HepG2 (cell line): ENCODE data around the gene FLAD1. TPM values are rescaled to one million over a fixed set of nuclear protein-coding genes. Genes with fewer than 3 reads are reported as not detected.

Experiments
- BCLAF1 ChIP-seq: fragments of 450-650 bp; IDR thresholded peaks from 2 replicates; pipeline ENCODE4 v1.6.1; 2017; ENCODE audit warnings: mild to moderate bottlenecking
- CCAR2 ChIP-seq: fragments of 200-400 bp; formaldehyde crosslinking; optimal IDR thresholded peaks from 2 replicates; pipeline ENCODE3; 2018; ENCODE audit warnings: low read depth, mild to moderate bottlenecking, low read length, moderate library complexity
- FOXC1 ChIP-seq: sonication (generic); formaldehyde crosslinking; IDR thresholded peaks from 2 replicates; pipeline ENCODE4 v1.8.0; 2022; ENCODE audit warnings: mild to moderate bottlenecking, missing genetic modification reagents, borderline replicate concordance
- FOXK2 ChIP-seq: fragments of 450-650 bp; IDR thresholded peaks from 2 replicates; pipeline ENCODE4 v1.6.1; 2016
- JARID2 ChIP-seq: sonication (generic); formaldehyde crosslinking; IDR thresholded peaks from 2 replicates; pipeline ENCODE4 v1.8.1; 2023; ENCODE audit warnings: missing genetic modification reagents, inconsistent platforms; ENCODE audit not compliant: insufficient replicate concordance
- PCBP1 ChIP-seq: fragments of 200-400 bp; formaldehyde crosslinking; IDR thresholded peaks from 2 replicates; pipeline ENCODE4 v1.6.1; 2017; ENCODE audit warnings: mild to moderate bottlenecking, low read depth, low read length, borderline replicate concordance
- SMC3 ChIP-seq: IDR thresholded peaks from 2 replicates; pipeline ENCODE4 v1.6.1; 2011; ENCODE audit warnings: low read length, improper control_type of control experiment
- TBP ChIP-seq: sonication (generic); formaldehyde crosslinking; IDR thresholded peaks from 2 replicates; pipeline ENCODE4 v1.5.0; 2020; ENCODE audit warnings: missing genetic modification reagents
- ZFX ChIP-seq: sonication (generic); formaldehyde crosslinking; IDR thresholded peaks from 2 replicates; pipeline ENCODE4 v1.4.0; 2020; ENCODE audit warnings: mild to moderate bottlenecking, low read depth, missing genetic modification reagents, moderate library complexity
- ZNF382 ChIP-seq: sonication (generic); formaldehyde crosslinking; IDR thresholded peaks from 2 replicates; pipeline ENCODE4 v1.5.0; 2020; ENCODE audit warnings: missing genetic modification reagents, mild to moderate bottlenecking, borderline replicate concordance
- ZNF800 ChIP-seq: sonication (generic); formaldehyde crosslinking; IDR thresholded peaks from 2 replicates; pipeline ENCODE4 v1.4.0; 2020; ENCODE audit warnings: missing genetic modification reagents
- polyA plus RNA-seq, 8 experiments: library from polyadenylated mRNA; depleted of rRNA in 3 of 8; stranded (reverse) in 7 of 8; unstranded in 1 of 8; fragments of >200 nt; fragmentation: Illumina TruSeq in 4 of 8; extraction: Trizol in 4 of 8; gene quantifications; 2 replicates each; pipeline versions ENCODE4 v1.2.1 to v1.2.3, GENCODE V29; 2011 to 2016; ENCODE audit warnings: low read depth in 4 of 8, missing spikeins in 1 of 8, mixed read lengths in 1 of 8; ENCODE audit not compliant: insufficient read depth in 1 of 8
- total RNA-seq, 5 experiments: library from RNA; depleted of rRNA; stranded (reverse); fragments of >200 nt; fragmentation: Illumina TruSeq; extraction: Trizol; gene quantifications; 2 replicates each; pipeline ENCODE4 v1.2.3, GENCODE V29; 2016; ENCODE audit warnings: low read depth in 1 of 5
- TF ChIP-seq, protein P1 (sequence below): sonication (generic); formaldehyde crosslinking; conservative IDR thresholded peaks from 2 replicates; pipeline ENCODE4 v1.8.1; 2023; ENCODE audit warnings: missing genetic modification reagents
- TF ChIP-seq, protein P2 (sequence below): sonication (generic); formaldehyde crosslinking; IDR thresholded peaks from 2 replicates; pipeline ENCODE4 v1.4.0; 2020; ENCODE audit warnings: missing genetic modification reagents
- TF ChIP-seq, protein P3 (sequence below): sonication (generic); formaldehyde crosslinking; IDR thresholded peaks from 2 replicates; pipeline ENCODE4 v1.5.1; 2020; ENCODE audit warnings: mild to moderate bottlenecking, missing genetic modification reagents, moderate library complexity

FLAD1 gene
- total and polyA plus RNA-seq, 2 of the 13 experiments (the other 11 are each of a cell fraction or from before 2014, with no cell fraction given): 25.9 to 32.8 TPM

DNA sequence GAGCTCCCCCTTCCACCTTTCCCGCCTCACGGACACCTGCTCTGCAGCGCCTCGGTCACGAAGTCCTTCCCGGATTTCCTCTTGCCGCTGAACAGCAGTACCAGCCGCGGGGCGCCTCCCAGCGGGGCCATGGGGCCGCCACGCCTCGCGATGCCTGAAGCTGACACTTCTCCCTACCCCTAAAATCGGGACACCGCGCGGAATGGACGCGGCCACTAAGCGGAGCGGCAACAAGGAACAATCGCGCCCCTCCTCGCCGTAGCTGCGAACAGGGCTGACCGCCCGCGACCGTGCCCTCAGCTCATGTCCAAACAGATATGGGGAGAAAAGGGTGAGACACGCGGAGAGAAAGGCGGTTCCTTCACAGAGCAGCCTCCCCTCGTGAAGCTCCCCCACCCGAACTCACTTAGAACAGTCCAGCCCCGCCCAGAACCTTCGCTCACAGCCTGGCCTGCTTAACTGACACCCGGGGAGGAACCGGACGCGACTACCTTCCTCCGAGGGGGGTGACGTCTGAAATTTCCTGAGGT is 46.5 kb upstream of the FLAD1 start, which contains the start of gene PMVK (continued):
- TF ChIP-seq BCLAF1 (no peak), PCBP1 (0 out of 2 replicates have a peak, but pooled peaks have one; percentile 79), CCAR2 (no peak), SMC3 (no peak), JARID2 (CRISPR knock-in tag) (peak; percentile 75), ZFX (CRISPR knock-in tag) (peak; percentile 77), FOXK2 (peak; percentile 97), ZNF382 (CRISPR knock-in tag) (no peak), FOXC1 (CRISPR knock-in tag) (peak; percentile 99), ZNF800 (CRISPR knock-in tag) (no peak; the same call in none of the 2 replicates), TBP (CRISPR knock-in tag) (no peak)
- TF ChIP-seq, protein P1, sequence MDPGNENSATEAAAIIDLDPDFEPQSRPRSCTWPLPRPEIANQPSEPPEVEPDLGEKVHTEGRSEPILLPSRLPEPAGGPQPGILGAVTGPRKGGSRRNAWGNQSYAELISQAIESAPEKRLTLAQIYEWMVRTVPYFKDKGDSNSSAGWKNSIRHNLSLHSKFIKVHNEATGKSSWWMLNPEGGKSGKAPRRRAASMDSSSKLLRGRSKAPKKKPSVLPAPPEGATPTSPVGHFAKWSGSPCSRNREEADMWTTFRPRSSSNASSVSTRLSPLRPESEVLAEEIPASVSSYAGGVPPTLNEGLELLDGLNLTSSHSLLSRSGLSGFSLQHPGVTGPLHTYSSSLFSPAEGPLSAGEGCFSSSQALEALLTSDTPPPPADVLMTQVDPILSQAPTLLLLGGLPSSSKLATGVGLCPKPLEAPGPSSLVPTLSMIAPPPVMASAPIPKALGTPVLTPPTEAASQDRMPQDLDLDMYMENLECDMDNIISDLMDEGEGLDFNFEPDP (CRISPR knock-in tag): peak; percentile 94; the same call in 1 of the 2 replicates
- TF ChIP-seq, protein P2, sequence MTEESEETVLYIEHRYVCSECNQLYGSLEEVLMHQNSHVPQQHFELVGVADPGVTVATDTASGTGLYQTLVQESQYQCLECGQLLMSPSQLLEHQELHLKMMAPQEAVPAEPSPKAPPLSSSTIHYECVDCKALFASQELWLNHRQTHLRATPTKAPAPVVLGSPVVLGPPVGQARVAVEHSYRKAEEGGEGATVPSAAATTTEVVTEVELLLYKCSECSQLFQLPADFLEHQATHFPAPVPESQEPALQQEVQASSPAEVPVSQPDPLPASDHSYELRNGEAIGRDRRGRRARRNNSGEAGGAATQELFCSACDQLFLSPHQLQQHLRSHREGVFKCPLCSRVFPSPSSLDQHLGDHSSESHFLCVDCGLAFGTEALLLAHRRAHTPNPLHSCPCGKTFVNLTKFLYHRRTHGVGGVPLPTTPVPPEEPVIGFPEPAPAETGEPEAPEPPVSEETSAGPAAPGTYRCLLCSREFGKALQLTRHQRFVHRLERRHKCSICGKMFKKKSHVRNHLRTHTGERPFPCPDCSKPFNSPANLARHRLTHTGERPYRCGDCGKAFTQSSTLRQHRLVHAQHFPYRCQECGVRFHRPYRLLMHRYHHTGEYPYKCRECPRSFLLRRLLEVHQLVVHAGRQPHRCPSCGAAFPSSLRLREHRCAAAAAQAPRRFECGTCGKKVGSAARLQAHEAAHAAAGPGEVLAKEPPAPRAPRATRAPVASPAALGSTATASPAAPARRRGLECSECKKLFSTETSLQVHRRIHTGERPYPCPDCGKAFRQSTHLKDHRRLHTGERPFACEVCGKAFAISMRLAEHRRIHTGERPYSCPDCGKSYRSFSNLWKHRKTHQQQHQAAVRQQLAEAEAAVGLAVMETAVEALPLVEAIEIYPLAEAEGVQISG (CRISPR knock-in tag): peak; percentile 89
- TF ChIP-seq, protein P3, sequence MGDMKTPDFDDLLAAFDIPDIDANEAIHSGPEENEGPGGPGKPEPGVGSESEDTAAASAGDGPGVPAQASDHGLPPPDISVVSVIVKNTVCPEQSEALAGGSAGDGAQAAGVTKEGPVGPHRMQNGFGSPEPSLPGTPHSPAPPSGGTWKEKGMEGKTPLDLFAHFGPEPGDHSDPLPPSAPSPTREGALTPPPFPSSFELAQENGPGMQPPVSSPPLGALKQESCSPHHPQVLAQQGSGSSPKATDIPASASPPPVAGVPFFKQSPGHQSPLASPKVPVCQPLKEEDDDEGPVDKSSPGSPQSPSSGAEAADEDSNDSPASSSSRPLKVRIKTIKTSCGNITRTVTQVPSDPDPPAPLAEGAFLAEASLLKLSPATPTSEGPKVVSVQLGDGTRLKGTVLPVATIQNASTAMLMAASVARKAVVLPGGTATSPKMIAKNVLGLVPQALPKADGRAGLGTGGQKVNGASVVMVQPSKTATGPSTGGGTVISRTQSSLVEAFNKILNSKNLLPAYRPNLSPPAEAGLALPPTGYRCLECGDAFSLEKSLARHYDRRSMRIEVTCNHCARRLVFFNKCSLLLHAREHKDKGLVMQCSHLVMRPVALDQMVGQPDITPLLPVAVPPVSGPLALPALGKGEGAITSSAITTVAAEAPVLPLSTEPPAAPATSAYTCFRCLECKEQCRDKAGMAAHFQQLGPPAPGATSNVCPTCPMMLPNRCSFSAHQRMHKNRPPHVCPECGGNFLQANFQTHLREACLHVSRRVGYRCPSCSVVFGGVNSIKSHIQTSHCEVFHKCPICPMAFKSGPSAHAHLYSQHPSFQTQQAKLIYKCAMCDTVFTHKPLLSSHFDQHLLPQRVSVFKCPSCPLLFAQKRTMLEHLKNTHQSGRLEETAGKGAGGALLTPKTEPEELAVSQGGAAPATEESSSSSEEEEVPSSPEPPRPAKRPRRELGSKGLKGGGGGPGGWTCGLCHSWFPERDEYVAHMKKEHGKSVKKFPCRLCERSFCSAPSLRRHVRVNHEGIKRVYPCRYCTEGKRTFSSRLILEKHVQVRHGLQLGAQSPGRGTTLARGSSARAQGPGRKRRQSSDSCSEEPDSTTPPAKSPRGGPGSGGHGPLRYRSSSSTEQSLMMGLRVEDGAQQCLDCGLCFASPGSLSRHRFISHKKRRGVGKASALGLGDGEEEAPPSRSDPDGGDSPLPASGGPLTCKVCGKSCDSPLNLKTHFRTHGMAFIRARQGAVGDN (CRISPR knock-in tag): peak; percentile 100
